GM20000 (cell line): ENCODE measurements around the gene SLC39A3.

Experiments
- DNase-seq: peaks from one replicate; pipeline ENCODE4 v3.0.0; 2012; ENCODE audit warnings: low spot score
- TF ChIP-seq, protein P1 (sequence below): IDR thresholded peaks from 2 replicates; pipeline ENCODE4 v1.5.1; 2012; ENCODE audit warnings: mild to moderate bottlenecking, control low read depth; ENCODE audit errors: extremely low read depth, missing control alignments

Gene SLC39A3

DNA sequence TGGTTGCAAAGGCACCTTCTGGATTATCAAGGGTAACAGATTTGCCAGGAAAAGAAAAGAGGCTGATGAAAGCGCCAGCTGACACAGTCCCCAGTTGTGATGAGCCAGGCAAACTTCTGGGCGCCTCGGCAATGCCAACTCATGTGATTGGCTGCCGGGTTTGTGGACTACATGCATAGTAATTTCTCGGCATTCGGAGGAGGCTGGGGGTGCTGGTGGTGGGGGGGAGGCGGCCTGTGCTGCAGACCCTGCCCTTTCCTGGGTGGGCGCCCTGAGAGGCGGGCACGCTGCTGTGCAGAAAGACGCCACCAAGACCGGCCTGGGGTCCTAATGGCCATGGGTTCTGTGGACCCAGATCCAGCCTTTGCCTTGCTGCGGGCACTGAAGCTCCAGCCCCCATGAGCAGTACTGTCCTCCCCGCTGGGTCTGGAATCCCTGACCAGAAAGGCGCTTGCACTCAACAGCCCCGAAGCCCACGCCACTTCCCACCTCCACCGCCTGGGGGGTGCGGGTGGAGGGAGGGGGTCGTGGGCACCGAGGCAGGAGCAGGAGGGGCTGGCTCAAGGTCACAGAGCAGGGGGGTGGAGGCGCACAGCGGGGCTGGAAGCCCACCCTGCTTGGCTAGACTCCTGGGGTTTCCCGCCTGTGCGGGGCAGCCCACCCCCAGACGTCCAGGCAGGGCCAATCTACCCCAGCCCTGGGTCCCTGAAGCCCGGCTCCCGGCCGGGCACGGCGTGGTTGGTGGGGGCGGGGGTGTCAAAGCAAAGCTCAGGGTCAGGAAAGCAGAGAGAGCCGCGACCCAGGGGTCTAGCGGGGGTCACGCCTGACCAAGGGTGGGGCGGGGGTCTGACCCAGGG lies 19.7 kb downstream of the SLC39A3 start:
- TF ChIP-seq, protein P1, sequence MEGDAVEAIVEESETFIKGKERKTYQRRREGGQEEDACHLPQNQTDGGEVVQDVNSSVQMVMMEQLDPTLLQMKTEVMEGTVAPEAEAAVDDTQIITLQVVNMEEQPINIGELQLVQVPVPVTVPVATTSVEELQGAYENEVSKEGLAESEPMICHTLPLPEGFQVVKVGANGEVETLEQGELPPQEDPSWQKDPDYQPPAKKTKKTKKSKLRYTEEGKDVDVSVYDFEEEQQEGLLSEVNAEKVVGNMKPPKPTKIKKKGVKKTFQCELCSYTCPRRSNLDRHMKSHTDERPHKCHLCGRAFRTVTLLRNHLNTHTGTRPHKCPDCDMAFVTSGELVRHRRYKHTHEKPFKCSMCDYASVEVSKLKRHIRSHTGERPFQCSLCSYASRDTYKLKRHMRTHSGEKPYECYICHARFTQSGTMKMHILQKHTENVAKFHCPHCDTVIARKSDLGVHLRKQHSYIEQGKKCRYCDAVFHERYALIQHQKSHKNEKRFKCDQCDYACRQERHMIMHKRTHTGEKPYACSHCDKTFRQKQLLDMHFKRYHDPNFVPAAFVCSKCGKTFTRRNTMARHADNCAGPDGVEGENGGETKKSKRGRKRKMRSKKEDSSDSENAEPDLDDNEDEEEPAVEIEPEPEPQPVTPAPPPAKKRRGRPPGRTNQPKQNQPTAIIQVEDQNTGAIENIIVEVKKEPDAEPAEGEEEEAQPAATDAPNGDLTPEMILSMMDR, result no peak
- DNase-seq, result no peak

DNA sequence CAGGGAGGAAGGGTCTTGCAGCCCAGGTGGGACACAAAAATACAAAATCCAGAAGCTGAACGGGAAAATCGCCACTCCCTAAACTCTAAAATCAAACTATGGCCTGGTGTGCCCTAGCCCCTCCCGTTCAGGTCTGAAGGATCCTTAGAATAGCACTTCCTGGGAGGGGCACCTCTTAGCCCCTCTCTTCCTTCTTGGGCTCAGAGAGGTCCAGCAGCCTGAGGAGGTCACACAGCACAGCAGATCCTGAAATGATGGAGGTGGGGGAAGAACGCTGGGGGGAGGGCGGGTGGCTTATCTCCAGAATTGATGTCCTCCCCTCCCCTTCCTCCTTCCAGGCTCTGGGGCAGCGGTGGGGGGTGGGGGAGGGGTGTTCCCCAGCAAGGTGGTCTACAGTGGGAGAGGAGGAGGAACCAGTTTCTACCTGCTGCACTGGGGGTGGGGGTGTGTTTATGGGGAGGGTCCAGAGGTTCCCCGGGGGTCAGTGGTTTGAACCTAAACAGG lies 20.5 kb downstream of the SLC39A3 start:
- no peak for DNase-seq
- TF ChIP-seq, protein P1, result no peak

DNA sequence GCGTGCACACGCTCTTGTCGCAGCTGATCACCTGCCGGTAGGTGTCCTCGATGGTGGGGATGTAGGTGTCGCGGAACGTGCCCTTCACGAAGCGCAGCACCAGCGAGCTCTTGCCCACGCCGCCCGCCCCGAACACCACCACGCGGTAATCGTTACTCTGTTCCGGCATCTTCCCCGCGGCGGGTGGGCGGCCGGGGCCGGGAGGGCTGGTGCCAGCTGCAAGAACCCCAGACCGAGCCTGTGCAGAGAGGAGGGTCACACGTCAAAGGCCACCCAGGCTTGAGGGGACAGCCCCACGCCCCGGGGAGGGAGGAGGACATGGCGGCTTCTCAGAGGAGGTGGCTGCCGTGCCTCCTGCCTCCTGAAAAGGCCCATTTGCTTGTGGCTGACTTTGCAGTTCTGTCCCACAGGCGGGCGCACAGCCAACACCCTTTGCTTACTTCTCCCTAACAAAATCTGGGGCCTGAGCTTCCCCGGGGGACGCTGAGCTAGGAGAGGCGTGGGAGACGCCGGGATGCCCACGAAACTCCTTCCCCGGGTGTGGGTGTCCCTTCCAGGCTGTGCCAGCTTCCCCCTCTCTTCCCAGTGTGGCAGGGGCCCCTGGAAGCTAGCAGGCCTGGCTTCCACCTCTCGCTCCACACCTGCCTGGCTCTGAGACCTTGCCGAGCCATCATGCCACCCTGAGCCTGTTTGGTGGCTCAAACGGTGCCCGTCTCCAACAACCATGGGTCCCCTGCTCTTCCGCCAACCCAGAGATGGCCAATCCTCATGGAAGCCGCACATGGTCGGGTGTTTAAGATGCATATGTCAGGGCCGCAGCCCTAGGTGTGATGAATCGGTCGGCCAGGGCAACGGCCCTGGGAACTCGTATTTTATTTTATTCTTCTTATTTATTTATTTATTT lies 21.9 kb downstream of the SLC39A3 start:
- TF ChIP-seq, protein P1, result no peak
- no peak for DNase-seq

DNA sequence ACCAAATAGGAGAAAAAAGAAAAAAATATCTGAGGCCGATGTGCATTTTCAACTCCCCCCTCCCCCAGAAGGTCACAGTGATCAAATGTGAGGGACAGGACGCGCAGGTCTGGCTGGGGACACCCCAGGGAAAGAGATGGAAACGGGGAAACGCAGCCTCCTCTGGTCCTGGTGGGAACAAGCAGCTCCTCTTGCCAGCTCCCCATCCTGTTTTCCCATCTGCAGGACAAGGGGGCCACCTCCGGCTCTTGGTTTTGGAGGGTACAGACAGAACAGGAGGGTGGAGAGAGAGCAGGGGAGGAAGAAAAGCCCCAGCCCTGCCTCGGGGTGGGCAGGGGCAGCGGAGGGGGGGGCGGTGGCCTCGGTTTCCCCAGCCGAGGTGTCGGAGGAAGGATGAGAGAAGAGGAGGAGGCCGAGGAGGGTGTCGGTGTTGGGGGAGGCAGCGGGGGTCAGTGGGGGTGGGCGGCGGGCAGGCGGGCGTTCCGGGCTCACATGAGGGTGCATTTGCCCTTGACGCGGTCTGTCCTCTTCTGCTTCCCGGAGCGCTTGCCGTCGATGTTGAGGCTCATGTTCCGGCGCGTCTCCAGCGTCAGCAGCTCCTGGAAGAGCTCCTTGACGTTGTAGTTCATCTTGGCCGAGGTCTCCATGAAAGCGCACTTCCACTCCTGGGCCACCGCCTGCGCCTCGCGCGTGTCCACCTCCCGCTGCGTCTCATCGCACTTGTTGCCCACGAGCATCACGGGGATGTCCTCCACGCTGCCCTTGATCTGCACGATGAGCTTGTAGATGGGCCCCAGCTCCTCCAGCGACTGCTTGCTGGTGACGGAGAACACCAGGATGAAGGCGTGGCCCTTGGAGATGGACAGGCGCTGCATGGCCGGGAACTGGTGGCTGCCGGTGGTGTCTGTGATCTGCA lies 22.8 kb downstream of the SLC39A3 start:
- TF ChIP-seq, protein P1, result no peak
- no peak for DNase-seq

DNA sequence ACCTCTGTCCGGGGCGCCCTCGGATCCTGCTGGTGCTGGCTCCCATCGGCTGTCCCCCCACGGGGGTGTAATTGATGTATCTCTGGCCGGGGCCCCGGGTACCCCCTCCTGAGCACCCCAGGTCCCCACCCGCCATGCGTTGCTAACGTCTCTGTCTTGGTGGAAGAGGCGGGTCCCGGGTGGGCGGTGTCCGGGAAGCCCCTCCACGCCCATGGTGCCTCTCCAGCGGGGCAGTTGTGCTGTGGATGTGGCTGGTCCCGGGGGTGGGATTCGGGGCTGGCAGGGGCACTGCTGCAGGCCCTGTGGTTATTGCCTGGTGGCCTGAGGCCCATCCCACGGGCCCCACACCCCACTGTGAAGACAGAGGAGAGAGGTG lies 23.6 kb downstream of the SLC39A3 start:
- TF ChIP-seq, protein P1, result no peak
- DNase-seq, result no peak

DNA sequence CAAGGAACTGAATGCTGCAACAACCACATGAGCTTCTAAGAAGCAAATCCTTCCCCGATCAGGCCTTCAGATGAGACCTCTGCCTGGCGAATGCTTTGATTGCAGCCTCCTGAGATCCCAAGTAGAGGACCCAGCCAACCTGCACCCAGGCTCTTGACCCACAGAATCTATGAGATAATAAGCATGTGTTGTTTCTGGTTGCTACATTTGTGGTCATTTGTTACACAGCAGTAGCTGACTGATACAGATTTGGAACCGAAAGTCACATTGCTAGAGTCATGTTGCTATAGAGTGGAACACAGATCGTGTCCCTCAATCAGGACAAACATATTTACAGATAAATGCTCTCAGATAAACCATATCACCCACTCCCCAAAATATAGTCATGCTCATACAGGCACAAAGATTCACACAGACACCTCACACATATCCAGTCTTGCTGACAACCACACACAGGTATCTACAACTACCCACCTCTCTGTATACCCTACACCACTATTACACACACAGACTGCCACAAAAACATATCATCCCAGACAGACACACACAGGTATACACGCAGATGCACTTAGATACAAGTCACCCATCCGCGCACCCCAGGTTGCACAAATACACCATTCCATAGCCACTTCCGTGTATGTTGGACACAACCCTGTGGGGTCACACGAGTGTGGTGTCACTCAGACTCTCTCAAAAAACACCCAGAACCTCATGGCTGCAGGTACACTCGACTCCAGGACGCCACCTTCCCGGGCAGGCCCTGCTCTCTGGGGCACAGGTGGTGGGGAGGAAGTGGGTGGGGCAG lies 24.1 kb downstream of the SLC39A3 start:
- no peak for DNase-seq
- TF ChIP-seq, protein P1, result no peak
